HL-60/S4 treated with phorbol 12-myristate 13-acetate at 8.2 ng/mL for 4 days and 3 days (cell line): ENCODE results near the gene PAQR3.
"Not testable (repeated sequence)": the region's sequence is repeated elsewhere in the genome, so short reads cannot be mapped to it uniquely, and the experiment has no call there.

ENCODE experiments used
- in situ Hi-C: fragments of 300-500 bp; cut with MboI; formaldehyde crosslinking; loops from 2 replicates; pipeline ENCODE4 v1.15.0; 2022; ENCODE audit warnings: low sequenced_read_pairs

Gene PAQR3

DNA sequence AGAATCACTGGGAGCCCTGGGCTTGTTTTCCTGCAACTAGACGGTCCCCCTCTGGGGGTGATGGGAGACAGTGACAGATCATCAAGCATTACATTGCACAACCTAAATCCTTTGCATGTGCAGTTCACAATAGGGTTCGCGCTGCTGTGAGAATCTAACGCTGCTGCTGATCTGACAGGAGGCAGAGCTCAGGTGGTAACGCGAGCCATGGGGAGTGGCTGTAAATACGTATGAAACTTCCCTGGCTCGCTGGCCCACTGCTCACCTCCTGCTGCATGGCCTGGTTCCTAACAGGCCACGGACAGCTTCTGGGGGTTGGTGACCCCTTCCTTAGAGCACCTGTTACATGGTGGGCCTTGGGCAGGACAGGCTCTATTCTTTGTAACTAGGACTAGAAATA lies 10.4 kb downstream of the PAQR3 start:
- in situ Hi-C loops, result no loop called here

GRCh38 chr4:78926826-78927225 lies 12.4 kb downstream of the PAQR3 start:
- in situ Hi-C loops, result no loop called here

DNA sequence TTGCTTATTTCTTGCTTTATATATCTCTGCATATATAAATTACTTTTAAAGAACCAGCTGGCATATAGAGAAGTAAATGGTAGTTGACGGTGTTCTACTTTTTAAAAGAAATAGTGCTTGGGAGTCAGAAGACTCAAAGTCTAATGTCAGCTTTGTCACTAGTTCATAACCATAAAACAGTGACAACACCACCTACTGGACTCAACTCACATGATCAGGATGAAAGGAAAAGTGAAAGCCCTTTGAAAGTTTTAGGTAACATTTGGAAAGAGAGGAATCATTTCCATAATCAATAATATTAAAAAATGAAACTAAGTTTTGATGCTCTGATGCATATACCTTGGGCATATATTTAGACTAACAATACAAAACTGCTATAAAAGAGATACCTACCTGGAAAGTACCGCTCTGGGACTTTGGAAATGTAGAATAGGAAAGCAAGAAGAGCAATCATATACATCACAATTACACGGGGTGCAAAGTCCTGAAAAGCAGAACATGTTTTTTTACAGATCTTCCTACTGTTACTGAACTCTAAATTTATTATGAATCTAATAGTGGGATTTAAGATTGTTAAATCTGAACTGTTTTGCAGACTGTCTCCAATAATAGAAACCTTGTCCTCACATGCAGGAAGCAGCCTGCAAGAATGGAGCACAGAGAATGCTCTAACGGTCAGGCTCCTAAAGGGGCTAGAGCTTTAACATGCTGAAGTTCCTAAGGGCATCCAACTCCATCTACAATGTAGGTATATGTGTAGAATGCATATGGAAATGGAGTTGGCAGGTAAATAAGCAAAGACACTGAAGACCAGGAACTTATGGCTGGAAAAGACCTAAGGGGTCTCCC lies 15.6 kb downstream of the PAQR3 start:
- in situ Hi-C loops, result no loop called here

- in situ Hi-C loops, result no loop called here
These were observed 17.0 kb downstream of the PAQR3 start for GRCh38 chr4:78922207-78922606.

GRCh38 chr4:78910612-78911011 lies 28.6 kb downstream of the PAQR3 start:
- in situ Hi-C loops, result no loop called here

DNA sequence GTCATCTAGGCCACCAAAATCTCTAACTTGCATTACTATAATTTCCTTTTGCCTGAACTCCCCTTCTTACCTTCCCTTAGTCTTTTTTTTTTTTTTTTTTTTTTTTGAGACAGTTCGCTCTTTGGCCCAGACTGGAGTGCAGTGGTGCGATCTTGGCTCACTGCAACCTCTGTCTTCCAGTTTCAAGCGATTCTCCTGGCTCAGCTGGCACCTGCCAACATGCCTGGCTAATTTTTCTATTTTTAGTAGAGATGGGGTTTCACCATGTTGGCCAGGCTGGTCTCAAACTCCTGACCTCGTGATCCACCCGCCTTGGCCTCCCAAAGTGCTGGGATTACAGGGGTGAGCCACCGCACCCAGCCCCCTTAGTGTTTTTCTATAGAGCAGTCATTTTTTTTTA lies 30.3 kb downstream of the PAQR3 start:
- in situ Hi-C loops, result not testable (repeated sequence)

- in situ Hi-C loops, result no loop called here
These were observed 31.6 kb downstream of the PAQR3 start for GRCh38 chr4:78907638-78908037.

DNA sequence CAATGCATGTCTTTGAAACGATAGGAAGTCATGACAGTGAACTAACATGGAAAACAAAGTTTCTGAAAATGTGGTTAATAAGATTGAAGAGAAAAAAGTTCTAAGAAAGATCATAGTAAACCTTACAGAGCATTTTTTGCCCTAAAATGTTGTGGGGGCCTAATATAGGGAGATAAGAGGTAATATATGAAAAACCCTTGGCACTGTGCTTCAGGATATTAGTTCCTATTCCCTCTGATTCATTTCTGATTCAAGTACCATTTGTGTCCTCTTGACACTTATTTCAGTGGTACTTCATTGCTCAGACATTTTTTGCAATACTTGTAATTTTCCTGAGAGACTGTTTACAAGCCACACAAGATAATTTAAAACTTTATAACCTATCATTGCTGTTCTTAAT lies 35.1 kb downstream of the PAQR3 start:
- in situ Hi-C loops, result no loop called here

DNA sequence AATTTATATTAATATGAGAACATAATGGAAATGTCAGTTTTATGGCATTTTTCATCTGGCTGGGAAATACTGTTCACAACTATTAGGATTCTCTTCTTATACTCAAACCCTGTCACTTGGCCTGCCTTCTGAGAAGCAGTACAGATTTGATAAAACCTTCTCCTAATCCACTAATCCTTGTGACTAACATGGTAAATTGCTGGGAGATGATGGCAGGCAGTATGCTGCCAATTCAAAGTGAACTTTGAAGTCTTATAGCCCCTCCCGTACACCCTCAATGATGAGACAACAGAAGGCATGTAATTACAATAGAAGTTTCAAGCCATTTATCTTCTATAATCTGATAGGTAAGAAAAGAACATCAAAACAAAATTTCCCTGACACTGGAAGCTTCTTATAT lies 36.9 kb downstream of the PAQR3 start:
- in situ Hi-C loops, result no loop called here

- in situ Hi-C loops, result no loop called here
These were observed 37.4 kb downstream of the PAQR3 start for GRCh38 chr4:78901882-78902281.

- in situ Hi-C loops, result no loop called here
These were observed 39.9 kb downstream of the PAQR3 start for GRCh38 chr4:78899302-78899701.

DNA sequence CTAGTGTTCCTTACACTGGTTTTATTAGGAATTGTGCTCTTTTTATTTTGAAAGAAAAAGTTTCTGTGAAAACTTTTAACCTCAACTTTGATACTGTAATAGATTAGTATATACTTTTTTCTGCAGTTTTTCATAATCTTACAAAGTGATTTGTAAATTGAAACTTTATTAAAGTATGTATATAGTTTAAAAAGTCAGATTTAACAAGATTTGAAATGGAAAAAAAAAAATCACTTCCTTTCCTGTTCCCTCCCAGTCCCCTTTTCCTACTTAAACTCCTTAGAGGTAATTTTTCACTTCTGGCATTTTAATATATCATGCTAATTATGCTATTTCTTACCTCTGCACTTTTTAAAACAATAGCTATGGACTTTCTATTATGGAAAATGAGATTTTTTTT lies 49.3 kb downstream of the PAQR3 start:
- in situ Hi-C loops, result no loop called here

GRCh38 chr4:78885598-78885997 lies 53.6 kb downstream of the PAQR3 start:
- in situ Hi-C loops, result no loop called here

DNA sequence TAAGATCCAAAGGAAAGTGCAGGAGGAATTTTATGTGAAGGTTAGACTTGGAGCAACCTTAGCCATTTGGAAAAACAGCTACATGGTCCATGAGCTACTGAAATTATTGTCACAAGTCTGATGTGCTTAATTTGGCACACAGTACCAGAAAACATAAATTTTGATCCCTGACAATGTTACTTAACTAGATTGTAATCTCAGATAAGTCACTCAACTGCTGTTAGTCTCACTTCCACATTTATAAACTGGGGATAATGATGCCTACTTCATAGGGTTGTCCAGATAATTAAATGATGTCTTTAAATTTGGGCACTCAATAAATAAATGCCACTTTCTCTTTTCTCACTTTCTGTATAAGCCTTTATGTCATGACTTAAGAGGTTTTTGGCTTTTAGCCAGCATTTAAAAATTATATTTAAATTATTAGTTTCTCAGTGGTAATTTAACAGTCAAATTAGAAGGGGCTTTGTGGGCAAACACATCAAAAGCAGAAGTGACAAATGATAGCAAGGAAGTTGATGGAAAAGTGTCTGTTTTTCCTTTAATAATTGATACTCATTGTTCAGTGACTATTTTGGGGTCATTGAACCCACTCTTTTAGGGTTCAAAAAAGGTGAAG lies 58.3 kb downstream of the PAQR3 start:
- in situ Hi-C loops, result no loop called here

DNA sequence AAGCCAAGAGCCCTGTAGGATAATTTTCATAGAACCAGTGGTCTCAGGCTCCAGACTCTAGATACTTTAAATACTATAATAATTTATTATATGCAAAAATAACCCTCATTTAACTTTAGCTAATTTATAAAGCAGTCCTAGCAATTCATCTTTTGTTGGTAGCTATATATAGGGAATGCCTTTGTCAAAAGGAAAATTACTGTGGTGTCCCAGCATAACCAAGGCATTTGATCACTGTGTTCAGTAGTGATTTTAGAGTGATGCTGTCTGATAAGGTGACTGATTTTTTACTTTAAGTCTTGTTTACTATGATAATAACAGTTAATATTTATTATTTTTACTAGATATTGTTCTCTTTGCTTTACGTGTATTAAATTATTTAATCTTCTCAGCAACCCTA lies 61.2 kb downstream of the PAQR3 start:
- in situ Hi-C loops, result no loop called here

DNA sequence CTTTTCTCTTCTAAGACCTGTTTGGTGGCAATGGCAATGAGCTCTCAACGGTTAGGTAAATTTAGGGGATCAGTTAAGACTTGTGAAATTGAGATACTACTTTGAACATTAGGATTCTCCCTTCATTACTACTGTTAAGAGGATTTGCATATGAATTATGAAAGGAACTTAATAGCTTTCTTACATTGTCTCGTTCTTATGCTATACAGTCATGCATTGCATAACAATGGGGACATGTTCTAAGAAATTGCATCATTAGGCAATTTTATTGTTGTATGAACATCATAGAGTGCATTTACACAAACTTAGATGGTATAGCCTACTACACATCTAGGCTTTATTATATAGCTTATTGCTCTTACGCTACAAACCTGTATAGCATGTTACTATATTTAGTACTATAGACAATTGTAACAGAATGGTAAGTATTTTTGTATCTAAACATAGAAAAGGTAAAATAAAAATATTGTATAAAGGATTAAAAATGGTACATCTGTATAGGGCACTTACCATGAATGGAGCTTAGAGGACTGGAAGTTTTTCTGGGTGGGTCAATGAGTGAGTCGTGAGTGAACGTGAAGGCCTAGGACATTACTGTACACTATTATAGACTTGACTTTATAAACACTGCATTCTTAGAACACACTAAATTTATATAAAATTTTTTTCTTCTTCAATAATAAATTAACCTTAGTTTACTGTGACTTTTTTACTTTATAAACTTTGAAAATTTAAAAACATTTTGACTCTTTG lies 62.5 kb downstream of the PAQR3 start:
- in situ Hi-C loops, result no loop called here

DNA sequence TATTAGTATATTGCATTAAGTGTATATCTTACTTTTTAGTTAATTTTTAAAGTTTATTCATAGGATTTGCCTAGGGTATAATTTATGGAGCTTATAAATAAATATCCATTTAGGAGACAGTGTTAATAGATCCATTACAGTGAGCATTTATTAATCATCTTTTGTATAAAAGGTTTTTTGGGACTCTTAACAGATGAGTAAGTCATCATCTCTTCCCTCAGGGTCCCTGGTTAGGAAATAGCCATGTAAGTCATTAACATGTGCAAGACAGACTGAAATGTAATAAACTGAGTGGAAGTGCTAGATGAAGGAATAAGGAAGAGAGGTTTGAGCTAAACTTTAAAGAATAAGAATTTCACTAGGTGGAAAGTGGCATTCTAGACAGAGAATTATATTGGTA lies 69.2 kb downstream of the PAQR3 start:
- in situ Hi-C loops, result loop anchor here (25.0 kb wide), 1 partner anchor 258 kb away; no protein-coding TSS in a partner anchor

DNA sequence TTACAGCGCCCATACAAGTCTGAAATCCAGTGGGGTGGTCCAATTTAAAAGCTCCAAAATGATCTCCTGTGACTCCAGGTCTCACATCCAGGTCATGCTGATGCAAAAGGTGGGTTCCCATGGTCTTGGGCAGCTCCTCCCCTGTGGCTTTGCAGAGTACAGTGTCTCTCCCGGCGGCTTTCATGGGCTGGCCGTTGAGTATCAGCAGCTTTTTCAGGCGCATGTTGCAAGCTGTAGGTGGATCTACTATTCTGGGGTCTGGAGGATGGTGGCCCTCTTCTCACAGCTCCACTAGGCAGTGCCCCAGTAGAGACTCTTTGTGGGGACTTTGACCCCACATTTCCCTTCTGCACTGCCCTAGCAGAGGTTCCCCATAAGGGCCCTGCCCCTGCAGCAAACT lies 70.5 kb downstream of the PAQR3 start:
- in situ Hi-C loops, result loop anchor here (25.0 kb wide), 1 partner anchor 256 kb away; no protein-coding TSS in a partner anchor

DNA sequence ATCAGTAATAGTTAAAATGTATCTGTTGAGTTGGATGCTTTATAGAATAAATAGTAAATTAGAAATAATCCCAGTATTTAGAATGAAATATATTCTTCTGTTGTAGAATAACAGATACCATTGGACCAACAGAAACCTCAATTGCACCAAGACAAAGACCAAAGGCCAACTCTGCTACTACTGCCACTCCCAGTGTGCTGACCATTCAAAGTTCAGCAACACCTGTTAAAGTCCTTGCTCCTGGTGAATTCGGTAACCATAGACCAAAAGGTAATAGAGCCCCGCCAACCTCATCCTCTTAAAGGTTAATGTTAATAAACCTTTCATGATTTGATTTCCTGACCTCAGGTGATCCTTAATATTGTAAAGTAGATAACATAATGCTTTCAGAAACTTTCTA lies 73.8 kb downstream of the PAQR3 start:
- in situ Hi-C loops, result loop anchor here (25.0 kb wide), 1 partner anchor 253 kb away; no protein-coding TSS in a partner anchor

GRCh38 chr4:78864405-78865024 lies 74.7 kb downstream of the PAQR3 start:
- in situ Hi-C loops, result loop anchor here (25.0 kb wide), 1 partner anchor 252 kb away; no protein-coding TSS in a partner anchor

GRCh38 chr4:78863991-78864390 lies 75.2 kb downstream of the PAQR3 start:
- in situ Hi-C loops, result loop anchor here (25.0 kb wide), 1 partner anchor 252 kb away; no protein-coding TSS in a partner anchor
